Endodermal cell (in vitro differentiated cells): ENCODE data around the gene HSPA1B. TPM values are rescaled to one million over a fixed set of nuclear protein-coding genes. Genes with fewer than 3 reads are reported as not detected.

Source experiments
- DNase-seq: peaks from one replicate; pipeline ENCODE4 v3.0.0-alpha.2; 2017
- H3K27ac ChIP-seq: 2 replicates; pipeline ENCODE4 v1.5.1; 2013; ENCODE audit warnings: mild to moderate bottlenecking, low read depth, low read length, moderate library complexity
- H3K27me3 ChIP-seq: 2 replicates; pipeline ENCODE4 v1.6.1; 2013; ENCODE audit warnings: mild to moderate bottlenecking, low read length, moderate library complexity; ENCODE audit not compliant: insufficient read depth, control insufficient read depth, poor library complexity, severe bottlenecking
- H3K36me3 ChIP-seq: 2 replicates; pipeline ENCODE4 v1.7.0; 2013; ENCODE audit warnings: mild to moderate bottlenecking, low read length, moderate library complexity; ENCODE audit not compliant: control insufficient read depth, insufficient read depth
- H3K4me1 ChIP-seq: one replicate; pipeline ENCODE4 v1.7.0; 2013; ENCODE audit warnings: low read length; ENCODE audit not compliant: control insufficient read depth, insufficient read depth
- H3K4me3 ChIP-seq: 2 replicates; pipeline ENCODE4 v1.5.1; 2013; ENCODE audit warnings: mild to moderate bottlenecking, low read length, moderate library complexity
- H3K9ac ChIP-seq: 2 replicates; pipeline ENCODE4 v1.6.1; 2013; ENCODE audit warnings: mild to moderate bottlenecking, low read length, moderate library complexity; ENCODE audit not compliant: poor library complexity, severe bottlenecking; ENCODE audit errors: extremely low read depth
- H3K9me3 ChIP-seq: 2 replicates; pipeline ENCODE4 v1.6.1; 2013; ENCODE audit warnings: mild to moderate bottlenecking, low read length, moderate library complexity; ENCODE audit not compliant: control insufficient read depth
- H3K27ac Mint-ChIP-seq: 2 replicates; pipeline ENCODE4 v1.8.0; 2020; ENCODE audit warnings: mixed read lengths
- H3K27me3 Mint-ChIP-seq: 2 replicates; pipeline ENCODE4 v1.8.0; 2021; ENCODE audit warnings: mild to moderate bottlenecking, mixed read lengths; ENCODE audit not compliant: insufficient read depth
- H3K36me3 Mint-ChIP-seq: 2 replicates; pipeline ENCODE4 v1.8.0; 2020; ENCODE audit warnings: low read depth, mixed read lengths
- H3K4me1 Mint-ChIP-seq: 2 replicates; pipeline ENCODE4 v1.8.0; 2020; ENCODE audit warnings: mixed read lengths
- H3K4me3 Mint-ChIP-seq: 2 replicates; pipeline ENCODE4 v1.8.0; 2020; ENCODE audit warnings: mild to moderate bottlenecking, moderate library complexity, mixed read lengths
- H3K9me3 Mint-ChIP-seq: 2 replicates; pipeline ENCODE4 v1.8.0; 2020; ENCODE audit warnings: mild to moderate bottlenecking, mixed read lengths
- WGBS, 2 experiments: methylation state at CpG; one replicate each; pipeline versions ENCODE4 v1.1.5 to v1.1.7; 2013; ENCODE audit warnings: missing lambda C conversion rate in 2 of 2, mixed read lengths in 1 of 2; ENCODE audit not compliant: insufficient coverage in 1 of 2, insufficient read length in 1 of 2; 5-methylcytosine and 5-hydroxymethylcytosine counted together
- total RNA-seq, 2 donors: library from RNA; stranded (reverse); fragmentation: NEBNext Ultra II Directional in 1 of 2; extraction: Animal tissue kit (Norgen Biotek cat#: 25700) in 1 of 2; gene quantifications; 2 replicates in 1 of 2; 3 replicates in 1 of 2; pipeline ENCODE4 v1.2.1, GENCODE V29; 2021
- TF ChIP-seq, protein P1 (sequence below): fragments of 200-600 bp; sonication (generic); conservative IDR thresholded peaks from 2 replicates; pipeline ENCODE4 v1.5.0; 2021; ENCODE audit warnings: antibody characterized with exemption, mild to moderate bottlenecking

HSPA1B gene
- total RNA-seq, 2 donors from 2014 or later = 61.8 to 83.9 TPM

DNA sequence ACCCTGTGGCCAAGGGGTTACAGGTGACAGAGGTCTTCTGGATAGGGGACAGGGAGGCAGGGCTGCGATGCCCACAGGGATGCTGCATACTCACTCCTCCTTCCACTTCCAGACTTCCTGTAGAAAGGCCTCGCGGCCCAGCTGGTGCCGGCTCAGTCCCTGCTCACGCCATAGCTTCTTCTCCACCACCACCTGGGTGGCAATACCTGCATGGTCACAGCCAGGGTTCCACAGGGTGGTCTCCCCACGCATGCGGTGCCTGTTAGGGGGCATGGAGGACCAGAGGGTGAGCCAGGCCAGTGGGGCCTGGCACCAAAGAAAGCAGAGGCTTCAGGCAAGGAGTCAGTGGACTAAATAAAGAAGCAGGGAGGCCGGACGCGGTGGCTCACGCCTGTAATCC lies 42.1 kb upstream of the HSPA1B start:
- Mint-ChIP-seq H3K4me1 (no peaks in the 10 kb centered on the region), H3K27me3 (no peaks in the 10 kb centered on the region), H3K9me3 (no peaks in the 10 kb centered on the region), H3K4me3 (no peak overlapping the region), H3K27ac (no peak overlapping the region), H3K36me3 (peaks cover 50% of the 10 kb centered on the region)
- WGBS, 2 experiments = 96 to 97% methylated on average over 10 to 11 of the region's 11 CpGs
- TF ChIP-seq, protein P1, sequence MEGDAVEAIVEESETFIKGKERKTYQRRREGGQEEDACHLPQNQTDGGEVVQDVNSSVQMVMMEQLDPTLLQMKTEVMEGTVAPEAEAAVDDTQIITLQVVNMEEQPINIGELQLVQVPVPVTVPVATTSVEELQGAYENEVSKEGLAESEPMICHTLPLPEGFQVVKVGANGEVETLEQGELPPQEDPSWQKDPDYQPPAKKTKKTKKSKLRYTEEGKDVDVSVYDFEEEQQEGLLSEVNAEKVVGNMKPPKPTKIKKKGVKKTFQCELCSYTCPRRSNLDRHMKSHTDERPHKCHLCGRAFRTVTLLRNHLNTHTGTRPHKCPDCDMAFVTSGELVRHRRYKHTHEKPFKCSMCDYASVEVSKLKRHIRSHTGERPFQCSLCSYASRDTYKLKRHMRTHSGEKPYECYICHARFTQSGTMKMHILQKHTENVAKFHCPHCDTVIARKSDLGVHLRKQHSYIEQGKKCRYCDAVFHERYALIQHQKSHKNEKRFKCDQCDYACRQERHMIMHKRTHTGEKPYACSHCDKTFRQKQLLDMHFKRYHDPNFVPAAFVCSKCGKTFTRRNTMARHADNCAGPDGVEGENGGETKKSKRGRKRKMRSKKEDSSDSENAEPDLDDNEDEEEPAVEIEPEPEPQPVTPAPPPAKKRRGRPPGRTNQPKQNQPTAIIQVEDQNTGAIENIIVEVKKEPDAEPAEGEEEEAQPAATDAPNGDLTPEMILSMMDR = no peak
- no peak overlapping the region for H3K4me3 ChIP-seq
- no peaks in the 10 kb centered on the region for H3K27me3 ChIP-seq
- no peak overlapping the region for H3K9ac ChIP-seq
- no peaks in the 10 kb centered on the region for H3K4me1 ChIP-seq
- peaks cover 62% of the 10 kb centered on the region for H3K36me3 ChIP-seq
- no peak overlapping the region for H3K27ac ChIP-seq
- no peak for DNase-seq
- no peaks in the 10 kb centered on the region for H3K9me3 ChIP-seq

DNA sequence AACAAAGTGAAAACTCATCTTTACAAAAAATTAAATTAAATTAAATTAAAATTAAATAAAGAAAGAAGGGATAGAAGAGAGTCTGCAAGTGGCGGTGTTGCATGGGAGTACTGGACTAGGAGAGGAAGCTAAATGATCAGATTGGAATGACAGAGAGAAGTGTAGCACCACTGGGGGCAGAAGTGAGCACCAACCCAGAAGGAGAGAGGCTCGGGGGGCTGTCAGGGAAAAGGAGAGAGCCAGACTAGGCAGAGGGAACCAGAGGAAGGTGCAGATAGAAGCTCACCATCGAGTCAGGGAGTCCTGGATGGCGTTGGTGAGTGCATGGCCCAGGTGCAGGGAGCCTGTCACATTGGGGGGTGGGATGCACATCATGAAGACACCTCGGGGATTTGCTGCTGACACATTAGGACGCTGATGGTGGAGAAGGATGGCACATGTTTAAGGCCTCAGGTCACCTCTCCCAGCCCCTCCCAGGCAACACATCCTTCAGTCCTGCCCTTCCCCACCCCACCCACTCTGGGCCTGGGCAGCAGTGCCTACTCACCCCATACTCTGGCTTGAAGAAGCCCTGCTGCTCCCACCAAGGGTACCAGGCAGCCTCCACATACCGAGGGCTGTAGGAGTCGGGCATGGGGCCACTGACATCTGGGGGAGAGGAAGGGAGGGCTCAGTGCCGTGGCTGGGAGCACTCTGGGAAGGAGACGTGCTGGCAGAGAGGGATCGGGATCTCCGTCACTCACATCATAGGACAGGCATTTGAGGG lies 36.0 kb upstream of the HSPA1B start:
- Histone ChIP-seq H3K9me3 (no peaks in the 10 kb centered on the region), H3K36me3 (peaks cover 44% of the 10 kb centered on the region), H3K4me3 (no peak overlapping the region), H3K4me1 (no peaks in the 10 kb centered on the region), H3K9ac (no peak overlapping the region), H3K27me3 (no peaks in the 10 kb centered on the region), H3K27ac (no peak overlapping the region)
- Mint-ChIP-seq H3K4me1 (peaks cover 11% of the 10 kb centered on the region), H3K4me3 (no peak overlapping the region), H3K9me3 (no peaks in the 10 kb centered on the region), H3K27me3 (no peaks in the 10 kb centered on the region), H3K27ac (peak overlapping the region; percentile 68), H3K36me3 (peaks cover 23% of the 10 kb centered on the region)
- peak; percentile 91 for DNase-seq
- TF ChIP-seq, protein P1 = peak; percentile 81
- WGBS, 2 experiments = 77 to 88% methylated on average over 5 to 12 of the region's 12 CpGs

DNA sequence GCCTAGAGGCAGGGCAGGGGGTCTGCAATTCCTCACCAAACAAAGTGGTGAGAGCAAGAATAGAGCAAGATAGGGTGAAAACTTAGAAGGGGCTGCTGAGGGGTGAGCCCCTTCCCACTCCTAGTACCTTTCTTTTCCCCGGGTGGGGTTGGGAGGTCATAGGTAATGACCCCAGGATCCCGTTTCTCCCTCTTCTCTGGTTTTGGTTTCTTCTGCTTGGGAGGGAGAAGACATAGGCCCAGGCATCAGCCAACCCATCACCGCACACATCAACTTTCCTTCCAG lies 35.5 kb upstream of the HSPA1B start:
- TF ChIP-seq, protein P1 = no peak
- no peak overlapping the region for H3K4me3 Mint-ChIP-seq
- no peak for DNase-seq
- WGBS, 2 experiments = 90% methylated on average over 3 of the region's 3 CpGs; no CpG with 5 or more reads in 1 of the 2 experiments
- H3K9ac ChIP-seq = no peak overlapping the region
- H3K27ac ChIP-seq = no peak overlapping the region
- no peaks in the 10 kb centered on the region for H3K27me3 ChIP-seq
- peaks cover 21% of the 10 kb centered on the region for H3K36me3 Mint-ChIP-seq
- peaks cover 44% of the 10 kb centered on the region for H3K36me3 ChIP-seq
- no peaks in the 10 kb centered on the region for H3K9me3 Mint-ChIP-seq
- H3K4me3 ChIP-seq = no peak overlapping the region
- no peaks in the 10 kb centered on the region for H3K4me1 ChIP-seq
- peaks cover 11% of the 10 kb centered on the region for H3K4me1 Mint-ChIP-seq
- H3K9me3 ChIP-seq = no peaks in the 10 kb centered on the region
- no peaks in the 10 kb centered on the region for H3K27me3 Mint-ChIP-seq
- H3K27ac Mint-ChIP-seq = peak overlapping the region; percentile 68
